HUES48 (cell line): ENCODE data around the gene MAN2A1.

ENCODE experiments used
- H3K27ac ChIP-seq: one replicate; pipeline ENCODE4 v1.7.0; 2013; ENCODE audit warnings: low read depth, low read length, inconsistent platforms
- H3K27me3 ChIP-seq: 2 replicates; pipeline ENCODE4 v1.6.1; 2013; ENCODE audit warnings: mild to moderate bottlenecking, low read length; ENCODE audit not compliant: control insufficient read depth, insufficient read depth
- H3K36me3 ChIP-seq: 2 replicates; pipeline ENCODE4 v1.6.1; 2013; ENCODE audit warnings: low read length; ENCODE audit not compliant: control insufficient read depth, insufficient read depth
- H3K4me1 ChIP-seq: 2 replicates; pipeline ENCODE4 v1.6.1; 2013; ENCODE audit warnings: mild to moderate bottlenecking, low read length; ENCODE audit not compliant: control insufficient read depth, insufficient read depth
- H3K4me3 ChIP-seq: 2 replicates; pipeline ENCODE4 v1.5.1; 2013; ENCODE audit warnings: mild to moderate bottlenecking, low read depth, low read length
- H3K9ac ChIP-seq: 2 replicates; pipeline ENCODE4 v1.6.1; 2013; ENCODE audit warnings: mild to moderate bottlenecking, low read depth, low read length, moderate library complexity
- H3K9me3 ChIP-seq: 2 replicates; pipeline ENCODE4 v1.6.1; 2013; ENCODE audit warnings: low read length; ENCODE audit not compliant: control insufficient read depth, insufficient read depth

The MAN2A1 gene

DNA sequence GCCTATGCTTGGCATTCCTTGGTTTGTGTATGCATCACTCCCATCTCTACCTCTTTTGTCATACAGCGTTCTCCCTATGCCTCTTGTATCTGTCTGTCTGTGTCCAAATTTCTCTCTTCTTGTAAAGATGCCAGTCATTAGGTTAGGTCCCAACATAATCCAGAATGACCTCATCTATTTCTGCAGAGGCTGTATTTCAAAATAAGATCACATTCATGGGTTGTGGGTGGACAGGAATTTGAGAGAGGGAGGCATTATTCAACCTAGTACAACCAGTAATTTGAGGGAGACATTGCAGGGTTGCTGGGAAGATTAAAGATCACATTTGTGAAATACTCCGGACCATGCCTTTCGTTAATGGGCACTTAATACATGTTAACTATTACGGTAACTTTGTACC is 155.0 kb downstream of the MAN2A1 start:
- no peaks in the 10 kb centered on the region for H3K27me3 ChIP-seq
- H3K4me1 ChIP-seq = peaks cover 8% of the 10 kb centered on the region; the same call in 1 of the 2 replicates
- H3K36me3 ChIP-seq = peaks cover 88% of the 10 kb centered on the region
- no peaks in the 10 kb centered on the region for H3K9me3 ChIP-seq
- no peak overlapping the region for H3K9ac ChIP-seq
- no peak overlapping the region for H3K4me3 ChIP-seq
- H3K27ac ChIP-seq = no peak overlapping the region

GRCh38 chr5:109848130-109848529 is 158.4 kb downstream of the MAN2A1 start:
- no peaks in the 10 kb centered on the region for H3K4me1 ChIP-seq
- peaks cover 87% of the 10 kb centered on the region for H3K36me3 ChIP-seq
- no peak overlapping the region for H3K4me3 ChIP-seq
- H3K27ac ChIP-seq = no peak overlapping the region
- no peaks in the 10 kb centered on the region for H3K27me3 ChIP-seq
- no peak overlapping the region for H3K9ac ChIP-seq
- H3K9me3 ChIP-seq = no peaks in the 10 kb centered on the region

DNA sequence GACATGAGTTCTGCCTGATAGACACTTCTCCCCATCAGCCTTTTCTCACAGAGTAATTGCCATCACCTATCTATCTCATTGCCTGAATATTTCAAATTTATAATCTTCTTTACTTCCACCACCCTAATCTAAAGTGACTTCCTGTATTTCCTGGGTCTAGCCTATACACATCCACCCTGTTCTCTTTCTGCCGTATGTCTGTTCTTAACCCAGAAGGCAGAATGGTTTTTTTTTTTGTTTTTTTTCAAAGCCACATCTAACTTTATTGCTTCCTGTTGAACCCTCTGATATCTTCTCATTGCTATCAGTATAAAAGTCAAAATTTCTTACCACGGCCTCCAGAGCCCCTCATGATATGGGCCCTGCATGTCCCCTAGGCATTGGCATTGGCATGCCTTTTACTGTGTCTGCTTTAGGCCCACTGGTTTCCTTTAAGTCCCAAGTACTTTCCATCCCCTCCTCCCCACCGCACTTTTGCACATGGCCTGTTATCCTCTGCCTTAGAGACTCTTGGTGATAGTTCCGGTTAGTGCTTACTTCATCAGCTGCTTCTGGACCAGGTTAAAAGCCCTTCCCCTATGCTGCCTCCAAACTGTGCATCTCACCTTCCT is 159.9 kb downstream of the MAN2A1 start:
- Histone ChIP-seq H3K27ac (no peak overlapping the region), H3K9me3 (no peaks in the 10 kb centered on the region), H3K4me3 (no peak overlapping the region), H3K4me1 (no peaks in the 10 kb centered on the region), H3K36me3 (peaks cover 87% of the 10 kb centered on the region), H3K9ac (no peak overlapping the region), H3K27me3 (no peaks in the 10 kb centered on the region)

DNA sequence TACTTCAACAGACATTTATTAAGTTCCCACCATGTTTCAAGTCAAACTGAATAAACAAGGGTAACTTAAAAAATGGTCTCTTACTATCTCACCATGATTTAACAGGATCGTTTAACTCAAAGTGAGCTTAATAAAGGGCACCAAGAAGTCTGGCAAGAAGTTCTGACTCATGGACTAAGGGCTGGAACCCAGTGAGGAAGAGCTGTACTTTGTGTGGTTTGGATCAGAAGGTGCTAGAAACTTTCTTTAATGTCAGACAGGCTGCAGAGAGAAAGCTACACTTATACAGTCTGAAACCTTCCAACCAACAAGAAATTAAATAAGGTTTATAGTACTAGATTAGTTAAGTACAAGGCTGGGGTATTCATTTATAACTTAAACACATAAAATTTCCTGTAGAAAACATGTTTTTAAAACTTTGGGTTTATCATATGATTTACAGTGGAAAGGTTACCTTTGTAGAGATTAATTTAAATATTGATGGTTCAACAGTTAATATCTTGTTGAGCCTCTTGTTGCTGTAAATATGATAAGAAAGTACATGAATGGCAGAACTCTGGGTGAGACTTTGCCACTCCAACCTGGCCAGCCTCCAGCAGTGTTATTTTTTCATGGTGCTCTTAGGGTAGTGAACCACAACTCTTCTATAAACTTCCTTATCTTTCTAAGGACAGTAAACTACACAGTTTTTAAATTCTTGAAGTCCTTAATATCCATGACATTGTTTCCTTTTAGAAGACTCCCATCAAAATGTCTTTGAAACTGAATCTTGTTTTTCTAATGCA is 162.8 kb downstream of the MAN2A1 start:
- Histone ChIP-seq H3K9me3 (no peaks in the 10 kb centered on the region), H3K4me1 (peaks cover 4% of the 10 kb centered on the region; the same call in 1 of the 2 replicates), H3K27me3 (no peaks in the 10 kb centered on the region), H3K4me3 (no peak overlapping the region), H3K27ac (no peak overlapping the region), H3K9ac (no peak overlapping the region), H3K36me3 (peaks cover 87% of the 10 kb centered on the region)

GRCh38 chr5:109853377-109853776 is 163.7 kb downstream of the MAN2A1 start:
- Histone ChIP-seq H3K4me3 (no peak overlapping the region), H3K9me3 (no peaks in the 10 kb centered on the region), H3K36me3 (peaks cover 87% of the 10 kb centered on the region), H3K27ac (no peak overlapping the region), H3K4me1 (peaks cover 10% of the 10 kb centered on the region; the same call in 1 of the 2 replicates), H3K9ac (no peak overlapping the region), H3K27me3 (no peaks in the 10 kb centered on the region)

DNA sequence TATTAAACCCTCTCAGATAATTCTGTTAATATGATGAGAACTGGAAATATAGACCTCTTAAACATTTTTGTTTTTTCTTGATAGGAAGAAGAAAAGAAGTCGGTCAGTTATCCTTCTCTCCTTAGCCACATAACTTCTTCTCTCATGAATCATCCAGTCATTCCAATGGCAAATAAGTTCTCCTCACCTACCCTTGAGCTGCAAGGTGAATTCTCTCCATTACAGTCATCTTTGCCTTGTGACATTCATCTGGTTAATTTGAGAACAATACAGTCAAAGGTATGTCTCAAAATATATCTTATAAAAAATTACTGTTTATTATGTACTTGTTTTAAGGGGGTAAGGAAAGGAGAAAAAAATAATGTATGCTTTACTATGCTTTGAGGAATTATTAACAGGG is 165.3 kb downstream of the MAN2A1 start:
- Histone ChIP-seq H3K27ac (no peak overlapping the region), H3K9ac (no peak overlapping the region), H3K9me3 (no peaks in the 10 kb centered on the region), H3K4me3 (no peak overlapping the region), H3K36me3 (peaks cover 87% of the 10 kb centered on the region), H3K4me1 (peaks cover 12% of the 10 kb centered on the region; the same call in 1 of the 2 replicates), H3K27me3 (no peaks in the 10 kb centered on the region)

DNA sequence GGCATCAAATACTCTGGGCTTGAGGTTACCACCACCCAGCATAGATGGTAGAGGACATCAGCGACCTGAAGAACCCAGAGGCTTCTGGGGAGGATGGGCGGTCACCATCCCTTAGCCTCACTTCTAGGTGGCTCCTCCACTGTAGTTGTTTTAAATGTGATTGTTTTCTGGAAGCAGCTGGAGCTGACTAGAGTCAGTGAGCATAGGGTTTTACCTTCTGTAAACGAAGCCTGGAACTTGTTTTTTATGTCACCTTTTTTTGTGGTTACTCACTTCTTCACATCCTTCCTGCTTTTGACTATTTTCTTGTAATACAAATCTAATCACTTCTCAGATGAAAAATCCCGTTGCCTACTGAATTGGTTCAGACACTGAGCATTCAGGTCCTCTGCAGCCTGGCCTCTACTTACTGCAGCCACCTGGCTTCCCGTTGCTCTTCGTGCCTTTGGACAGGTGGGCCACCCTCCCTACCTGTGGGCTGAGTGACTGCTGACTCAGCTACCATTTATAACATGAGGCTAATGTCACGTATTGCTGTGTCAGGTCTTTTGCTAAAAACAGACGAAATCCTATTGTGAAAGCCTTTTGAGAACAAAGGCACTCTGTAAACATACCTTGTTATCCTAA is 167.8 kb downstream of the MAN2A1 start:
- H3K27me3 ChIP-seq = no peaks in the 10 kb centered on the region
- no peak overlapping the region for H3K4me3 ChIP-seq
- H3K36me3 ChIP-seq = peaks cover 87% of the 10 kb centered on the region
- no peak overlapping the region for H3K27ac ChIP-seq
- no peak overlapping the region for H3K9ac ChIP-seq
- H3K9me3 ChIP-seq = no peaks in the 10 kb centered on the region
- H3K4me1 ChIP-seq = peaks cover 18% of the 10 kb centered on the region; the same call in 1 of the 2 replicates

DNA sequence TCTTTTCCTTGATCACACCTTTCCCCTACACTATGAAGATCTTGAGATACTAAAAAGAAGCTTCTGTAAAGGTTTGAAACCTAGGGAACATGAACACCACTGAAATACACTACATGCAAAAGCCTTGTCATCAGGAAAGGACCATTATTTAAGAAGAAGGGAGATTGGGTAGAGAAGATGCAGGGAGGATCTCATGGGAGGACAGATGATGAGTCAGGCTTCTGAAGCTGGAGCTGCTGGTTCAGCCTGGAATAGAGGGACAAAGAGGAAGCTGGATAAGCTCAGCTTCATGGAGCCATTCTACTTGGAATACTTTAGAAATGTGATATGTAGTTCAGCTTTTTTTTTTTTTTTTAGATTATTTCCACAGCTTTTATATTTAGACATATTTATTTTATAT is 169.8 kb downstream of the MAN2A1 start:
- peaks cover 22% of the 10 kb centered on the region; the same call in 1 of the 2 replicates for H3K4me1 ChIP-seq
- H3K9ac ChIP-seq = no peak overlapping the region
- H3K27ac ChIP-seq = no peak overlapping the region
- H3K27me3 ChIP-seq = no peaks in the 10 kb centered on the region
- H3K4me3 ChIP-seq = no peak overlapping the region
- peaks cover 91% of the 10 kb centered on the region for H3K36me3 ChIP-seq
- no peaks in the 10 kb centered on the region for H3K9me3 ChIP-seq

- H3K9ac ChIP-seq = no peak overlapping the region
- no peaks in the 10 kb centered on the region for H3K27me3 ChIP-seq
- no peaks in the 10 kb centered on the region for H3K9me3 ChIP-seq
- peaks cover 21% of the 10 kb centered on the region; the same call in 1 of the 2 replicates for H3K4me1 ChIP-seq
- peaks cover 91% of the 10 kb centered on the region for H3K36me3 ChIP-seq
- no peak overlapping the region for H3K27ac ChIP-seq
- no peak overlapping the region for H3K4me3 ChIP-seq
Measured at GRCh38 chr5:109862301-109862700, 172.6 kb downstream of the MAN2A1 start.

DNA sequence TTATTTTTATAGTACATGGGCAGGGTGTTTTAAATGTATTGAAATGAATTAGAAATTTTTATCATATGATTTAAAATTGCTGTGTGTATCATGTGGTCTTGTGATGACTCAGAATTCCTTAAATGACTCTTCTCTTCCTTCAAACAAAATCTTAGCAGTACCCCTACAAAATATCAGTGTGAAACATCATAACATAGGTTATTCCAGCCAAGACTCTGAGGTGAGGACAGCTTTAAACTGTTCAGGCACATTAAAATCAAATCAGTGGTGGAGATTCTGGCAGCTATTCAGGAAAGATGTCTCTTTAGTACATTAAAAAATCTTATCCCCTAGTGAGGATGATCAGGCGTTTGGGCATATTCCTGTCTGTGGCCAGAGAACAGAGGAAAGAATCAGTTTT is 174.0 kb downstream of the MAN2A1 start:
- Histone ChIP-seq H3K9me3 (no peaks in the 10 kb centered on the region), H3K27ac (no peak overlapping the region), H3K36me3 (peaks cover 90% of the 10 kb centered on the region), H3K4me3 (no peak overlapping the region), H3K9ac (no peak overlapping the region), H3K27me3 (no peaks in the 10 kb centered on the region), H3K4me1 (0 out of 2 replicates have a peak, but pooled peaks cover 11% of the 10 kb centered on the region)

GRCh38 chr5:109865637-109866036 is 175.9 kb downstream of the MAN2A1 start:
- Histone ChIP-seq H3K4me3 (no peak overlapping the region), H3K36me3 (peaks cover 76% of the 10 kb centered on the region), H3K9me3 (no peaks in the 10 kb centered on the region), H3K27me3 (no peaks in the 10 kb centered on the region), H3K4me1 (0 out of 2 replicates have a peak, but pooled peaks cover 11% of the 10 kb centered on the region), H3K9ac (no peak overlapping the region), H3K27ac (peak overlapping the region; percentile 58)
